Measurements from ENCODE around the gene TNS2.

The TNS2 gene

DNA sequence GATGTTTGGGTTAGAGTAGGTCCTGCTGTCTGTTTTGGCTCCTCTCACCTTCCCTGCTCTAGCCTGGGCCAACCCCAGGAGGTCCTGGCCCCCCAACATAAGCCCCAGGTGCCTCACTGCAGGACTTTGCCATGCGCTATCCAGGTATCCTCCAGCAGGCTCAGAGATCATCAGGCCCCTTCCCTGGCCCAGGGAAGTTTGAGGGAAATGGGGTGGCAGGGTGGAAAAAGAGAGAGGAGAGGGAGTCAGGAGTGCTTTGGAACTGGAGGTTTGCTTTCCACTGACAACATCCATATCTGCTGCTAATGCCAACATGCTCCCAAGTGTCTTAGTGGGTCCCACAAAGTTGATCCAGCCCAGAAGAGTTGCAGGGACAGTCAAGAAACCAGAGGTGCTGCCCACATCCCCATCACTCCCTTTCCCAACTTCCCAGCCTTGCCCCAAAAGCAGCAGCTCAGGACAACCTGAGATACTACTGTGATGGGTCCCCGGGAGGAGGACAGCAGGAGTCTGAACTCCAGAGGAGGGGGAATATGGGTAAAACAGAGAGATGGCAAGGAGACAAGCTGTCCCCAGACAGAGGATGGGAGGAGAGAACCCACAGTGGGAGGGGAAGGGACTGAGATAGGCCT lies 677 bp downstream of the TNS2 start:
- Histone ChIP-seq H3K4me3 (no peak overlapping the region), H4K20me1 (no peaks in the 10 kb centered on the region), H3K4me1 (peaks cover 53% of the 10 kb centered on the region), H3K36me3 (no peaks in the 10 kb centered on the region), H3K27me3 (no peaks in the 10 kb centered on the region), H3K4me2 (0 out of 2 replicates have a peak overlapping the region, but pooled peaks have one; percentile 89), H3K9ac (no peak overlapping the region), H3K27ac (no peak overlapping the region), H3K9me3 (no peaks in the 10 kb centered on the region)
- no peak for TF ChIP-seq Cebpa-rat (IDR thresholded peaks at IDR 0.05)

DNA sequence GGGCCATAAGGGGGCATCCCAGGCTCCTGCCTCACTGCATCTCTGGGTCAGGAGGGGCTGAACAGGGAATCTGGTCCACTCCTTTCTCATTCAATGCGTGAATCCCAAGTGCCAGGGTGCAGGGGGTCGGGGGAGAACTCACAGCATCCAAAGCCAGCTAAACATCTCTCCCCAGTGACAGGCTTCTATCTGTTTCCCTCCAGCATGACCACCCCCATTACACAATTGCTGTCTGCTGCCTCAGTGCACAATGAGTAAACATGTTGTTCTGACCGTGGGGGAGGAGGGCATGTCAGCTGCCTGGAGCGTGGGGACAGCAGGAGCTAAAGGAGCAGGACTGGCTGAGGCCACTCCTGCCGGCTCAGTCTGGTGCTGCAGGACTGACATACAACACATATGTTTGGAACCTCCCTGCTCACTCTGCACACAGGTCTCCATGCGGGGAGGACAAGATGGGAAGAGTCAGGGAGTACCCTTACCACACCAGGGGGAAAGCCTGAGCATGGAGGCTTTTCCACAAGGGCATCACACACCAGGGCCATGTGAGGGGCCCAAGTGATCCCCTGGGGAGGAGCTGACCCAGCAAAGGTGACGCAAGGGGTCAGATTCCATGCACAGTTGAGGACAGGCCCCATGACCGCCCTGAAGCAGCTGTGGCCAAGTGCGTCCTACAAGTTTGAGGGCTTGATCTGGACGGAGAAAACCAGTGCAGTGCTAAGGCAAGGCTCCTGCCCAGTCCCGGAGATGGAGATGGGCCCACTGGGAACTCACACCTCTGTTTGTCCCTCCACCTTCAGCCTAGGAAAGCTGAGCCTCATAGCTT lies 1.4 kb downstream of the TNS2 start:
- Histone ChIP-seq H3K36me3 (no peaks in the 10 kb centered on the region), H3K9ac (no peak overlapping the region), H3K4me3 (no peak overlapping the region), H3K4me1 (peaks cover 46% of the 10 kb centered on the region), H4K20me1 (no peaks in the 10 kb centered on the region), H3K9me3 (no peaks in the 10 kb centered on the region), H3K4me2 (no peak overlapping the region), H3K27ac (no peak overlapping the region), H3K27me3 (no peaks in the 10 kb centered on the region)
- TF ChIP-seq Cebpa-rat (IDR thresholded peaks at IDR 0.05), result no peak

DNA sequence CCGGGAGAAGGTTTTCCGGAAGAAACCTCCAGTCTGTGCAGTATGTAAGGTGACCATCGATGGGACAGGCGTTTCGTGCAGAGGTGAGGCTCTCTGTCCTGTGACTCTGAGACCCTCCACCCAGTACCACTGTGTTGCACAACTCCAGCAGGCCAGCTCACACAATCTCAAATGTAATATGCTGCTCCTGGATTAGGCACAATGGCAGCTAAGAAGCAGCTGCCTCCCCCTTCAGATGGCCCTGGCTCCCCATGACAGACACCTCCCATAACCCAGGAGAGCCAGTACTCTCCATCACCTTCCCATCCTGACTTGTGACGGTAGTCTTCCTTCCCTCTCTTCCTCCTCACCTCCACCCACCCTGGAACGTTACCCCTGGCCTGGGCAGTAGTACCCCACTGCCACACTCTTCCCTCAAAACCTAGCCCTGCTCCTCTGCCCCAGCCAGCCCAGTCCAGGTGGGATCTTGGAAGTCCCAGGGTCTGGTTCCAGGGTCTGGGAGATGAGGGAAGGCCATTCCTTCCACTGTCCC lies 2.1 kb downstream of the TNS2 start:
- Histone ChIP-seq H3K4me2 (no peak overlapping the region), H3K9me3 (no peaks in the 10 kb centered on the region), H3K9ac (no peak overlapping the region), H3K36me3 (no peaks in the 10 kb centered on the region), H3K27me3 (no peaks in the 10 kb centered on the region), H4K20me1 (no peaks in the 10 kb centered on the region), H3K27ac (no peak overlapping the region), H3K4me3 (no peak overlapping the region), H3K4me1 (peaks cover 42% of the 10 kb centered on the region)
- TF ChIP-seq Cebpa-rat (IDR thresholded peaks at IDR 0.05), result no peak

DNA sequence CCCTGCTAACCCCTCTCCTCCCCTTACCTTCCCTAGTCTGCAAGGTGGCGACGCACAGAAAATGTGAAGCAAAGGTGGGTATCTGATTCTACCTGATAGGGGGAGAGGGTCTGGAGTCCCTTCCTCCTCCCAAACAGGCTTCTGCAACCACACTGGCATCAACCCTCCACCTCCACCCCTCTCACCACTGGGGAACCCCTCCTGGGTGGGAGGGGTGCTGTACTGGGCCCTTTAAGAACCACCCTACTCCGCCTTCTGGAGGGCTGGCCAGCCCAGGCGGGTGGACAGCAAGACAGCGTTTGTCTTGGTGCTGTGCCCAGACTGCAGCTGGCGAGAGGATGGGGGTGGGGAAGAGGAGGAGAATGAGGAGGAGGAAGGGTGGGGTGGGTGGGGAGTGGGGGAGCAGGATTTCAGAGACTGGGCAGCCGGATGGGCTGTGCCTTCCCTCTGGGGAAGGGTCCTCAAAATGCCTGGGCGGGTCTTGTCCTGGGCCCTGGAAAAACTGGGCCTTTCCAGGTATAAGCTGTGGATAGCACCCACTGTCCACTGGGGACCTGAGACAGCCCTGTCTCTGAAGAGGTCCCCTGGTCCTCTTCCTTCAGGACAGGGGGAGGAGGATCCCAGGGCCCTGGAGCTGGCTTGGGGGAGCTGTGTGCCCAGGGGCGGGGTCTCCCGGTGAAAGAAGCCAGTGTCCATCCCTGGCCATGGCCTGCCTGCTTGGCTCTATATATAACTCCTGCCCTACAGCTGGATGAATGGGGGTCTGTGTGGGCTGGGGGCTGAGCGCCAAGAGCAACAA lies 2.8 kb downstream of the TNS2 start:
- Histone ChIP-seq H3K36me3 (no peaks in the 10 kb centered on the region), H4K20me1 (no peaks in the 10 kb centered on the region), H3K4me3 (no peak overlapping the region), H3K27me3 (no peaks in the 10 kb centered on the region), H3K4me2 (no peak overlapping the region), H3K9ac (no peak overlapping the region), H3K4me1 (peaks cover 41% of the 10 kb centered on the region), H3K27ac (no peak overlapping the region), H3K9me3 (no peaks in the 10 kb centered on the region)
- TF ChIP-seq Cebpa-rat (IDR thresholded peaks at IDR 0.05), result no peak

DNA sequence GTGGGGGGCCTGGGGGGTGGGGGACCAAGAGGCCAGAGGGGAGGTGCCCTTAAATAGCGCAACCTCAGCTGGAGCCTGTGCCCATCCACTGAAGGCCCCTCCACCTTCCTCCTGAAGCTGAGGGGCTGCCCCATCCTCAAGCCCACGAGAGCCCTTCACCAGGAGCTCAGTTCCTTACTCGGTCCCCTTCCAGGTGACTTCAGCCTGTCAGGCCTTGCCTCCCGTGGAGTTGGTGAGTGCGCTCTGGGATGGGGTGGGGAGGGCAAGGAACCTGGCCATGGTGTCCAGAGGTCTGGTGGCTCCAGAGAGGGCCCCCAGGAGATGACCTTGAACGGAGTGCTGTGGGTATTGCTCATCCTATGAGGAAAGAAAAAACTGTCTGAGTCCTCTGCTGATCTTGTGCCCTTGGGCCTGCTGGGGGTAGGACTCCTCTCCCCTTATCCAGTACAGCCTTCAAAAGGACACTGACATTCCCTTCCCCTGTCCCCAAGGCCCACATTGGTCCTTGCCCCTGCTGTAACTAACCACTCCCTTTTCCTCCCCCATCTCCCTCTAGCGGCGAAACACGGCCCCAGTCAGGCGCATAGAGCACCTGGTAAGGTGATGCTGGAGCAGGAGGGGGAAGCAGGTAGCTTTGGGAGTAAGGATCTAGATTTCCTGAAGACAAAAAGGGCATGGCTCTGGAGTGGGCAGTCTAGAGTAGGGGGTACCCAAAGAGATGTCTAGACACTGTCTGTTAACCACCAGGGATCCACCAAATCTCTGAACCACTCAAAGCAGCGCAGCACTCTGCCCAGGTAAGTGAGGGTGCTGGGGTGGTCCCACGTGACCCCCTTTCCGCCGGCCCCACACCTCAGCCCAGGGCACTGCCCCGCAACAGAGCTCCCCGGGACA lies 3.6 kb downstream of the TNS2 start:
- Histone ChIP-seq H3K4me2 (peak overlapping the region; percentile 93), H3K27me3 (no peaks in the 10 kb centered on the region), H3K4me3 (peak overlapping the region; percentile 80), H4K20me1 (no peaks in the 10 kb centered on the region), H3K9me3 (no peaks in the 10 kb centered on the region), H3K36me3 (no peaks in the 10 kb centered on the region), H3K27ac (peak overlapping the region; percentile 59), H3K9ac (peak overlapping the region; percentile 67), H3K4me1 (peaks cover 32% of the 10 kb centered on the region)
- no peak for TF ChIP-seq Cebpa-rat (IDR thresholded peaks at IDR 0.05)

DNA sequence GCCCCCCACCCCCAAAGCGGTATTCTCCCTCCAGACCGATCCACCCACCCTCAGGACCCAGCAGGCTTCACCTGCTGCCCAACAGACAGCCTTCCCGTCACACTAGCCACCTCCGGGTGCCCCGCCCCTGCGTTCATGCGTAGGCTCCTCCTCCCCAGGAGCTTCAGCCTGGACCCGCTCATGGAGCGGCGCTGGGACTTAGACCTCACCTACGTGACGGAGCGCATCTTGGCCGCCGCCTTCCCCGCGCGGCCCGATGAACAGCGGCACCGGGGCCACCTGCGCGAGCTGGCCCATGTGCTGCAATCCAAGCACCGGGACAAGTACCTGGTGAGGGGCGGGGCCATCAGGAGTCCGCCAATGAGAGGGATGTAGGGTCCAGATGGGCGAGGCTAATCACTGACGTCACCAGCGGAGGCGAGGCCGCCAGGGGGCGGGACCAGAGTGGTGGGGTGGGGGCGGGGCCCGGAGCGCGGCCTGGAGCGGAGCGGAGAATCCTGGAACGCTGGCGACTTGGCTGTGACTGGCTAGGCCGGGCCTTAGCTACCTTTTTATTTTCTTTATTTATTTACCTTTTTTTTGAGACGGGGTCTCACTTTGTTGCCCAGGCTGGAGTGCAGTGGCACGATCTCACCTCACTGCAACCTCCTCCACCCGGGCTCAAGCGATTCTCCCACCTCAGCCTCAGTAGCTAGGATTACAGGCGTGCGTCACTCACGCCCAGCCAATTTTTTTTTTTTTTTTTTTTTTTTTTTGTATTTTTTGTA lies 4.4 kb downstream of the TNS2 start:
- Histone ChIP-seq H3K4me2 (peak overlapping the region; percentile 93), H3K27me3 (no peaks in the 10 kb centered on the region), H3K4me3 (peak overlapping the region; percentile 80), H3K9ac (peak overlapping the region; percentile 67), H4K20me1 (no peaks in the 10 kb centered on the region), H3K27ac (peak overlapping the region; percentile 59), H3K4me1 (peaks cover 24% of the 10 kb centered on the region), H3K36me3 (no peaks in the 10 kb centered on the region), H3K9me3 (no peaks in the 10 kb centered on the region)
- no peak for TF ChIP-seq Cebpa-rat (IDR thresholded peaks at IDR 0.05)

DNA sequence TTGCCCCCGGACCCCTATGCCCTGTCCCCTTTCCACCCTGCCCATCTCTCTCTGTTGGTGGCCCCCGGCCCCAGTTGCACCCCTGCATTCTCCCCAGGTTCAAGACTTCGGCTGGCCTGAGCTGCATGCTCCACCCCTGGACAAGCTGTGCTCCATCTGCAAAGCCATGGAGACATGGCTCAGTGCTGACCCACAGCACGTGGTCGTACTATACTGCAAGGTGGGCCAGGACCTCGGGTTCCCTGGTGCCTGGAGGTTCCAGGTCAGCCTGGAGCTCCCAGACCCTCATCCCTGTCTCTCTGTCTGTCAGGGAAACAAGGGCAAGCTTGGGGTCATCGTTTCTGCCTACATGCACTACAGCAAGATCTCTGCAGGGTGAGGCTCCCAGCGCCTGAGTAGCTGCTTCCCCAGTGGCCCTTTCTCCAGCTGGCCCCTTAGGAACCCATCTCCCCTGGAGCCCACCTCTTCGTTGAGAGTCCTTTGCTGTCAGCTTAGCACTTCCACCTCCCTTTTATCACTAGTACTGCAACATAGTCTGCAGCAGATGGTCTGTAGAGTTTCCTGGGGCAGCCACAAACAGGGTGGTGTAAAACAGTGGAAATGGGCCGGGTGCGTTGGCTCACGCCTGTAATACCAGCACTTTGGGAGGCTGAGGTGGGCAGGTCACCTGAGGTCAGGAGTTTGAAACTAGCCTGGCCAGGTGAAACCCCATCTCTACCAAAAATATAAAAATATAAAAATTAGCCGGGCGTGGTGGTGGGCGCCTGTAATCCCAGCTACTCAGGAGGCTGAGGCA lies 5.8 kb downstream of the TNS2 start:
- Histone ChIP-seq H3K9me3 (no peaks in the 10 kb centered on the region), H3K27me3 (no peaks in the 10 kb centered on the region), H3K4me3 (no peak overlapping the region), H3K4me1 (peaks cover 14% of the 10 kb centered on the region), H3K9ac (no peak overlapping the region), H3K27ac (no peak overlapping the region), H3K4me2 (no peak overlapping the region), H3K36me3 (no peaks in the 10 kb centered on the region), H4K20me1 (no peaks in the 10 kb centered on the region)
- TF ChIP-seq Cebpa-rat (IDR thresholded peaks at IDR 0.05), result no peak

DNA sequence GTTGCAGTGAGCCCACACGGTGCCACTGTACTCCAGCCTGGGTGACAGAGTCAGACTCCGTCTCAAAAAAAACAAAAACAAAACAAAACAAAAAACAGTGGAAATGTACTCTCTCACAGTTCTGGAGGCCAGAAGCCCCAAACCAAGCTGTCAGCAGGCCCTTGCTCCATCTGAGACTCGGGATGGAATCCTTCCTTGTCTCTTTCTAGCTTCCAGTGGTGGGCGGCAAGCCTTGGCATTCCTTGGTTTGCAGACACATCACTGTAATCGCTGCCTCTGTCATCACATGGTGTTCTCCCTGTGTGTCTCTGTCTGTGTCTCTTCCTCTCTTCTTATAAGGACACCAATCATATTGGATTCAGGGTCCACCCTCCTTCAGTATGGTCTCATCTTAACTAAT lies 6.4 kb downstream of the TNS2 start:
- H3K27ac ChIP-seq, result no peak overlapping the region

More for the DNA sequence above, 6.4 kb downstream of the TNS2 start:
- Histone ChIP-seq H3K9me3 (no peaks in the 10 kb centered on the region), H3K9ac (no peak overlapping the region), H4K20me1 (no peaks in the 10 kb centered on the region), H3K36me3 (no peaks in the 10 kb centered on the region), H3K4me3 (no peak overlapping the region), H3K27me3 (no peaks in the 10 kb centered on the region), H3K4me1 (peaks cover 14% of the 10 kb centered on the region), H3K4me2 (no peak overlapping the region)
- no peak for TF ChIP-seq Cebpa-rat (IDR thresholded peaks at IDR 0.05)
